Measurements from ENCODE around the gene CD33.

The CD33 gene

GRCh38 chr19:51224898-51225393 lies at the start of gene CD33:
CD33 (plus strand) TSS chr19:51225080; CDS start chr19:51225119, 39 bp downstream.
- DNase-seq = peak in 6 of 14 donors; percentile 0 to 24 (median 7)

DNA sequence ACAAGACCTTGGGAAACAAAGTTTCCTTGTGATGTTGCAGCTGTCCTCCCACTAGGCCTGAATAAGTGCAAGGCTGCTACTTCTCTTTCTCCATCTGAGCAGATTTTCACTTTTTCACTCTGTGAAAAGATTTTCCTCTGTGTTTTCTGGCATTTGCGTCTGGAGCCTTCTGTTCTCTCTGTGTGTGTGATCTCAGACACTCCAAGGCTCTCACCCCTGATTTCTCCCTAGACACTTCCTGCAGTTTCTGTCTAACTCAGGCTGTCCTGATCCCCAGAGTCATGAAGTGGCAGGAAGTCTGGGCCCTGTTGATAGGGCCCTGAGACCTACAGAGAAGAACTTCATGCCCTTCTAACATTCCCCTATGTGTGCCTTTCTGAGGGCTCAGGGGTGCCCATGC lies 45.6 kb upstream of the CD33 start:
- DNase-seq = peak in 1 of 14 donors; percentile 13

DNA sequence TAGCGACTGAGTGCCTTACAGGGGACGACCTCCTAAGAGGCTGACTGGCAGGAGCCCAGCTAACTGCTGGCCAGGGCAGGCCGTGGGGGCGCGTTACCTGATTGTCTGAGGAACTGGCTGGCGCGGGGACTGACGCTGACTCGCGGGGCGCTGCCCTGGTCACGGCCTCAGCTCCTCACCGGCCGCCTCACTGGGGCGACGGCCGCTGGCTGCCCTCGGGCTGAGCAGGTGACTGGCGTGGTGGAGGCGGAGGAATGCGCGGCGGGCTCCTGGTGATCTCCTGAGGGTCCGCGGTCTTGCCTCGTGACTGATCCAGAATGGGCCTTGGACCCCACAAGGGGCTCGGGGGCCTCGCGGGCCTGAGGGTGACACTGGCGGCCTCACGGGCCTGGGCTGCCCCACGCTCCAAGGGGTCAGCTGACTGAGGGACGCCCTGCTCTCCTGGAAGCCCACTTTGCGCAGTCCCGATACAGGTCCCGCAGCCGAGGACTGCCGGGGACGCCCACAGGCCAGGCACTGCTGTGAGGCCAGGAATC lies 43.4 kb upstream of the CD33 start:
- DNase-seq = no peak

DNA sequence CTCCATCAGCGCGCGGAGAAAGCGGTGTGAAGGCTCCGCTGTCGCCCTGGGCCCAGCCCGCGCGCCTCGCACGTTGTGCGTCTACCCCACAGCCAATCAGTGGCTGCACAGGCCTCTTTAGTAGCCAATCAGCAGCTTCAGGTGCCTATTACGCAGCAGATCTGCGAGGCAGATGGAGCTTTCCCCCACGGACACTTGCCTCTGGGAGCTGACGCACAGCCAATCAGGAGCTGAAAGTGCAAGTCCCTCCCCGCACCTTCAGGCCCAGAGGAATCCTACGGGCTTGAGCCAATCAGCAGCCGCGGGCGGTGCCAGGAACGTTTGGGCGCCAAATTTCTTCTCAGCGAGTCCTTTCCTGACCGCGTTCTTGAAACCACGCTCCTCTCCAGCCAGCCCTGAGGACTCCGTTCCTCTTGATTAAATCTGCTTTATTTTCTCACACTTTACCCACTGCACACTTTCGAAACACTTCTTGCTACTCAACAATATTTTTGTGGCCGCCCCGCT lies 42.9 kb upstream of the CD33 start:
- peak in 2 of 14 donors; percentile 4 to 28 for DNase-seq

DNA sequence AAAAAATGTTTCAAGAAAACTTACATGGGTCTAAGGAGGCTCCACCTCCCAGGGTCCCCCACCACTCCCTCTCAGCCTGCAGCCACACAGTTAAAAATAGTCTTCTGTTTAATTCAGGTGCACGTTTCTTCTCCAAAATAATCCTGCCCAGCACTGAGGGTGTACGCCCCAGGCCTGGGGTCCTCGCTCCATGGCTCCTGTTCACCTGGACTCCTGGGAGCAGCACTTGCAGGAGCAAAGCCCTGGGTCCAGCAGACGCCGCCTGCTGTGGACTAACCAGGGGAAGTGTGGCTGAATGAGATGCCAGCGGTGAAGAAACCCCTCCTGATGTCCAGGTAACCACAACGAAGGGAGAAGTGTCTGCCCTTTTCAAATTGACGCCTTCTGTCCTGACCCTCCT lies 41.3 kb upstream of the CD33 start:
- no peak for DNase-seq

DNA sequence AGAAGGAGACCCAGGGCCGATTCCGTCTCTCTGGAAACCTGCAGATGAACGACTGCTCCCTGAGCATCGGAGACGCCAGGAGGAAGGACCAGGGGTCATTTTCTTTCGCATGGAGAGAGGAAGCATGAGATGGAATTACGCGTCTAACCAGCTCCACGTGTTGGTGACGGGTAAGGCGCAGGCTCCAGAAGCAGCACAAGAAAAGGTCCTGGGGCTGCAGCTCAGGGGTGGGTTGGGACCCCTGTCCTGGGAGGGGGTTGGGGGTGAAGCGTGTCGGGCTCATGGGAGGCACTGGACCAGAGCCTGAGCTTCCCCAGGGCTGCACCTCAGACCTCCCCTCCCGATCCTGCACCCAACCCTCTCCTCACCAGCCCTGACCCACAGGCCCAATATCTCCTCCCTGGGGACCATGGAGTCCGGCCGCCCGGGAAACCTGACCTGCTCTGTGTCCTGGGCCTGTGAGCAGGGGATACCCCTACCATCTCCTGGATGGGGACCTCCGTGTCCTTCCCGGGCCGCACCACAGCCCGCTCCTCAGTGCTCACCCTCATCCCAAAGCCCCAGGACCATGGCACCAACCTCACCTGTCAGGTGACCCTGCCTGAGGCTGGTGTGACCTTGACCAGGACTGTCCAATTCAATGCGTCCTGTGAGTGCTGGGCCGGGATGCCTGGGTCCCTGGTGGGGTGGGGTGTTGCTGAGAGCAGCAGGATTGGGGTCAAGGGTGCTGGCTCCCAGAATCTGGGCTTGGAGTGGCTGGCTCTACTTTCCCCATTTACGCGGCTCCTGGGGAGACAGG lies 39.6 kb upstream of the CD33 start:
- DNase-seq = no peak

DNA sequence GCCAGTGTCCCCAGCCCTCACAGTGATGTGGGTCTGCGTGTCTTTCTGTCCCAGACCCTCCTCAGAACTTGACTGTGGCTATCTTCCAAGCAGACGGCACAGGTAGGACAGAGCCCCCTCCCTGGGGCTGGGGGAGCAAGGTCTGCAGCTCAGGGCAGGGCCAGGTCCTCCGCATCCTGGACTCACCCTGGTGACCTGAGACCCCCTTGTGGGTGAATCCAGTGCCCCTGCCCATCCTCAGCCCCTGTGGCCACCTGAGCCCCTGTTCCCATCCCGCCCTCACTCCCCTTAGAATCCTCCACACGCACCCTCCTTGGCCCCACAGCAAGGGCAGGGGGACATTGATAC lies 39.0 kb upstream of the CD33 start:
- DNase-seq = no peak

DNA sequence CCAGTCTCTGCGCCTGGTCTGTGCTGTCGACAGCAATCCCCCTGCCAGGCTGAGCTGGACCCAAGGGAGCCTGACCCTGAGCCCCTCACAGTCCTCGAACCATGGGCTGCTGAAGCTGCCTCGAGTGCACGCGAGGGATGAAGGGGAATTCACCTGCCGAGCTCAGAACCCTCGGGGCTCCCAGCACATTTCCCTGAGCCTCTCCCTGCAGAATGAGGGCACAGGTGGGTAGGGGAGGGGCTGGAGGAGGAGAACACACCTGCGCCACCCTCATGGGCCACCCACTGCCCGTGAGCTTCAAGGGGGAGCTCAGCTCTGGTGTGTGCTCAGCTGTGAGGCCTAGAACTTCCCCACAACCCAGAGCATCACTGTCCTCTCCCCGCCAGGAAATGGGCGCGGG lies 38.6 kb upstream of the CD33 start:
- no peak for DNase-seq

DNA sequence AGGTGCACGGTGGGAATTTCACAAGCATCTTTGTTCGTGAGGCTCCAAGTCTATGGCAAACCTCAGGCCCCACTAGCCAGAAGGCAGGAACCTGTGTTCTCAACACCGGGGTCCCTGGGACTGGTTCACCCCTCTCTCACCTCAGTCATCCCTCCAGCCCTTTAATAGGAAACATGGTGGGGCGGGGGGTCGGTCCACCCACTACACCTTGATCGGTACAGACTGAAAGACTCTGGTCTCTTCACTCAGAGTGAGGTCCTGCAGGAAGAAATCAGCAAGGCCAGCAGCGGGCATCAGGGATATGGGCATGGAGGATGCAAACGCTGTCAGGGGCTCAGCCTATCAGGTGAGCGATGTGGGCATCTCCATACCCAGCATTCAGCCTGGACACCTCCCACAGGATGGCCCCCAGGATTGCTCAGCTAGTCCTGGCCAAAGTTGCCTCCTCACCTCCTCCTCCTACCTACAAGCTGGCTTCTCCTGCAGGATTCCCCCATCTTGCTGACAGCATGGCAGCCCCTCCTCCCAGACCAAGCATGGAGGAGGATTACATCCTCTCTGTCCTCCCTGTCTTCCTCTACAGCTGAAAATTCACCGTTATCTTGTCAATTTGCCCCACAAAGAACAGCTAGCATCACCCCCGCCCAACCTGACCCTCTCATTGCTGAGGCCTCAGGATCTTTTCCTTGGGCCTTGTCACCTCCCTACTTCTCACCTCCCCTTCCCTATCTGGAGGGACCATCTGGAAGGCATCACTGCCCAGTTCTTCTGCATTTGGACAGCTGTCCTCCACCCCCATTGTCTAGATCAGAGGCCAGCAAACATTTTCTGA lies 37.3 kb upstream of the CD33 start:
- DNase-seq = no peak

DNA sequence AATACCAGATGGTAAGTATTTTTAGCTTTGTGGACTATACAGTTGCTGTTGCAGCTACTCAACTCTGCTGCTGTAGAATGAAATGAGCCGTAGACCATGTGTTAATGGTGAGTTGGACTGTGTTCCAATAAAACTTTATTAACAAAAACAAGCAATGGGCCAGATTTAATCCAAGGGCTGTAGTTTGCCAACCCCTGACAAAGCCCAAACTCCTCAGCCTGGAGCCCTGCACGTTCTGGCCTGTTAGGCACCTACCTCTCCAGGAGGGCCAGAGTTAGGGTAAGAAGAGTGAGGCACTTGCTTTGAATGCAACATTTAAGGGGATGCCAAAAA lies 36.7 kb upstream of the CD33 start:
- DNase-seq = no peak

GRCh38 chr19:51192689-51193088 lies 32.2 kb upstream of the CD33 start:
- DNase-seq = no peak

DNA sequence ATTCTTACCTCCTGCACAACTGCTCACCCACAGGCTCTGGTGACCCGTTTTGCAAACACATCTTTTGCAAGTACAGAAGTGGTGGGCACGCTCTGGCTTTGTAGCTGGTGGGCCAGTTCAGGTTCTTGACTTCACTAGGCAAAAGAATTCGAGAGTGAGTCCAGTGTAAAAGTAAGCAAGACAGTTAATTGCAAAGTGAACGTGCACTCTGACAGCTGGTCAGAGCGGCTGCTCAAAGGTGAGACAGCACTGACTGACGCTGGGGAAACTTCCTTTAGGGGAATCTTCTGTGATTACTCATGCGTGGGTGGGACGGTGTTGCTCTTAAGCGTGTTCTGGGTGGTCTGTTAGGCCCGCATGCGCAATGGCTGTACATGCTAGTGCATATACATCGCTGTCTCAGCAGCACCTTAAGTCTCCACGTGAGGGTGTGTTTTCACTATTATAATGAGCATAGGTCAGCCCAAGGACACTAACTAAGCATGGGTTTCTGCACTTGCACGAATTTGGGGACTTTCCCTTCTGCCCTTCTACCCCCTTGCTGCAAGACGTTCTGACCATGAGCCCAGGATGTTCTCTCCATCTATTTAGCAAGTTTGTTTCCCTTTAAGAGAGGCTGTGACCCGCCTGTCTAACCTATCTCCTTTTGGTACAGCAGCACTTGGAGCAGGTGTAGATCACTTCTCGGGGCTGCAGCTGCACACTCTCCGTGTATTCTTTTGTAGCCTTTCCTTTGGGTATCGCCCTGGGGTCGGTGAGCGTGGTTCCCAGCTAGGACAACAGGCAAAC lies 30.2 kb upstream of the CD33 start:
- no peak for DNase-seq

GRCh38 chr19:51195316-51195586 lies 29.6 kb upstream of the CD33 start:
- no peak for DNase-seq

DNA sequence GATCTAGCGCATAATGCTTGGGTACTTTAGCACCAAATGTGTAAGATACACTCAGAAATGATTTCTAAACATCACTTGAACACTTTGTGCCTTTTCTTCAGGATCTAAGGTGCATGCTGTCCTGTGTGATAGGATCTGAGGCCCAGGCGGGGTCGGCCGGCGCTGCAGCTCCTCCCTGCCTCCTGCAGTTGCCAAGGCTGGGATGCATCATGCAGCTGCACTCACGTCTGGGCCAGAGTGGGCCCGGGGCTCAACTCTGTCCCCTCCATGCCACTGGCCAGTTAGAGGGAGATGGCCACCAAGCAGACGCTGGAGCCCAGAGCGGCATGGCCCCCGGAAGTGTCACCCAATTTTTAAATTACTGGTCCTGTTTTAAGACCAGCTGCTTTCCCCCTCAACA lies 29.3 kb upstream of the CD33 start:
- DNase-seq = no peak

DNA sequence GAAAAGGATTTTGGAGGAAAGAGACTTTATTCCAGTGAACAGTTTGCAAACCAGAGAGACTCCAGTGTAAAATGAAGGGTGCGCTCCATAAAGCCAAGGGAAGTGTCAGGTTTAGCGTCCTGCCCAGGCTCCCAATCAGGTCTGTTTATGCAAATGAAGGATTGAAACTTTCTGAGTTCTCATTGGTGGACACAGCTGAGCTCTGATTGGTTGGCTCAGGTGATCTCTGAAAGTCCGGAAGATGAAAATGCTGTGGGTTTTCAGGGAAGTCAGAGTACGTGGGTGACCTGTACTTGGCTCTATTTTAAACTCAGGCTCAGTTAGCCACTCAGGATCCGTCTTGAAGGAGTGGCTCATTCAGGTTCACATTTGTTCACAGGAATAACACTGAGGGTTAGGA lies 28.7 kb upstream of the CD33 start:
- DNase-seq = no peak

- no peak for DNase-seq
These were observed 26.2 kb upstream of the CD33 start for GRCh38 chr19:51198641-51199040.

DNA sequence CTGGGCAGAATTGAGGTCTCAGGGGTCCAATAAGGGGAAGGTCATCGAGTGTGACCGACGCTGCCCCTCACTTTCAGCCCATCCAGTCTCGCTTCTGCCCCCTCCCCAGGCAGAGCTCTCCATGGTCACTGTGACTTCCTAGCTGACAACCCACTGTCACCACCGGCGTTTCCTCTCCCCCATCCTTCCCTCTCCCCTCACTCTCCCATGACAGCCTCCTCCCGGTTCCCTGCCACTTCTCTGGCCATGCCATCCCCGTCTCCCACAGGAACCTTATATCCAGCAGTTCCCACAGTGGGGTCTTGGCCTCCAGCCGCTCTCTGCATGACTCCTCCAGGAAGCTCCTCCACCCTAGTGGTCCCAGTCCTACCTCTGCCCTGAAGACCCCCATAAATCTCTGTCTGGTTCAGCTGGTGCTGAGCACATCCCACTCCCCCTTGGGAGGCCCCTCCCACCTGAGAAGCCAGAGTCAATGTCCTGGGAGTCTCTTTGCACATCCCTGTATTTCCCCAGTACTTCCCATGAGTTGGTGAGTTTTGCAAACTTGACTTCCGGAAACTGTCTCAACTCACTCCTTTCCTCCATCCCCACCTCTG lies 24.7 kb upstream of the CD33 start:
- DNase-seq = no peak

- no peak for DNase-seq
These were observed 23.2 kb upstream of the CD33 start for GRCh38 chr19:51201712-51202111.

DNA sequence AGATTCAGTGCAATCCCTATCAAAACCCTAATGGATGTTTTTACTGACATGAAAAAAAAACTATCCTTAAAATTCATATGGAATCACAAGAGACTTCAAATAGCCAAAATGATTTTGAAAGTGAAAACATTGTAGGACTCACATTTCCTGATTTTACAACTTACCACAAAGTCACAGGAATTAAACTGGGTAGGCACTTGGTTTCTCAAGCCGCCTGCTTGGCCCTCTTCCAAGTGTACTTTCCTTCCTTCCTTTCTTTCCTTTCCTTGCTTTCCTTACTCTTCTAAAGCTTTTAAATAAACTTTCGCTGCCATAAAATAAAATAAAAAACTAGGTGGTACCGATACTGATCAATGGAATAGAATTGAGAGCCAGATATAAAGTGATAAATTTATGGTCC lies 21.0 kb upstream of the CD33 start:
- DNase-seq = no peak

GRCh38 chr19:51204321-51204720 lies 20.6 kb upstream of the CD33 start:
- no peak for DNase-seq

DNA sequence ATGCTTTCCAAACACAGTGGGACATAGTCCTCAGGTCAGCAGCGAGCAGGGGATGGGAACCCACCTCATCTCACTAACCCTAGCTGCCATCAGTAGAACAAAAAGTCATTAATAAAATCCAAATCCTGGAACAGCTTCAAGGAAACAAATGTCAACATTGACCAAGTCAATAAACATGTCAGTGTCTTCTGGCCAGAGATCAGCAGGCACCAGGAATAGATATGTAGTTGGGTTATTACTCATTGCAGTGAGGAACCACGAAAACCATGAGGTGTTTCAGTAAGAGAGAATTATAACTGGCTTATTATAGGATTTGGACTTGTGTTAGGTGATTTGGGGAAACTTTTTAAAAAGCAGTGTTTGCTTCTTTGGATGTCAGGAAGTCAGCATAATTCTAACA lies 17.1 kb upstream of the CD33 start:
- DNase-seq = no peak

- DNase-seq = no peak
These were observed 14.6 kb upstream of the CD33 start for GRCh38 chr19:51210191-51210784.

Data from C1 segment of cervical spinal cord (tissue), 14 donors.